HG02678 (cell line): ENCODE data around the gene DCTPP1.
"Not testable (repeated sequence)": the region's sequence is repeated elsewhere in the genome, so short reads cannot be mapped to it uniquely, and the experiment has no call there.

ENCODE experiments used
- ATAC-seq: cut with Tn5 transposase; IDR thresholded peaks from one replicate; pipeline ENCODE4 v1.9.1; 2021; ENCODE audit warnings: mild to moderate bottlenecking, moderate library complexity; ENCODE audit not compliant: unreplicated experiment

Gene DCTPP1

GRCh38 chr16:30429678-30430427 lies at the start of gene DCTPP1:
Gene DCTPP1, minus strand, starts transcription at chr16:30430030. Its CDS starts 50 bp downstream, at chr16:30429980.
- peak; percentile 97 for ATAC-seq

GRCh38 chr16:30478766-30479478 lies 49.1 kb upstream of the DCTPP1 start:
- ATAC-seq, result no peak

GRCh38 chr16:30477773-30478172 lies 47.9 kb upstream of the DCTPP1 start:
- ATAC-seq, result not testable (repeated sequence)

GRCh38 chr16:30476991-30477390 lies 47.2 kb upstream of the DCTPP1 start:
- no peak for ATAC-seq

GRCh38 chr16:30474684-30475083 lies 44.9 kb upstream of the DCTPP1 start:
- no peak for ATAC-seq

GRCh38 chr16:30474074-30474452 lies 44.2 kb upstream of the DCTPP1 start:
- ATAC-seq, result no peak

GRCh38 chr16:30473231-30474073 lies 43.6 kb upstream of the DCTPP1 start:
- no peak for ATAC-seq

- ATAC-seq, result peak; percentile 50
Observed at GRCh38 chr16:30472328-30472942, 42.6 kb upstream of the DCTPP1 start, which contains the start of gene ITGAL. Gene ITGAL, plus strand, starts transcription at chr16:30472742. Its CDS starts 96 bp downstream, at chr16:30472838.

GRCh38 chr16:30470632-30470995 lies 40.8 kb upstream of the DCTPP1 start:
- no peak for ATAC-seq

GRCh38 chr16:30470170-30470512 lies 40.3 kb upstream of the DCTPP1 start:
- ATAC-seq, result no peak

- ATAC-seq, result no peak
Observed at GRCh38 chr16:30464078-30464477, 34.2 kb upstream of the DCTPP1 start.

GRCh38 chr16:30461426-30461825 lies 31.6 kb upstream of the DCTPP1 start:
- not testable (repeated sequence) for ATAC-seq

GRCh38 chr16:30459456-30459855 lies 29.6 kb upstream of the DCTPP1 start:
- ATAC-seq, result no peak

GRCh38 chr16:30458561-30459394 lies 28.9 kb upstream of the DCTPP1 start:
- peak; percentile 86 for ATAC-seq

GRCh38 chr16:30457743-30458560 lies 28.1 kb upstream of the DCTPP1 start:
- no peak for ATAC-seq

- no peak for ATAC-seq
Observed at GRCh38 chr16:30457256-30457655, 27.4 kb upstream of the DCTPP1 start.

- no peak for ATAC-seq
Observed at GRCh38 chr16:30456302-30456701, 26.5 kb upstream of the DCTPP1 start.

- not testable (repeated sequence) for ATAC-seq
Observed at GRCh38 chr16:30452709-30453580, 23.1 kb upstream of the DCTPP1 start.
